HepG2 (cell line): ENCODE data around the gene BRIP1. TPM values are rescaled to one million over a fixed set of nuclear protein-coding genes. Genes with fewer than 3 reads are reported as not detected.

Experiments
- ATAC-seq: fragments of 200-7000 bp; cut with Tn5 transposase; 3 replicates; pipeline ENCODE4 v1.9.1; 2020; ENCODE audit warnings: mild to moderate bottlenecking, moderate library complexity
- BruUV-seq: library from RNA; stranded (reverse); fragments of 400-500 nt; replicated peaks from 2 replicates; lab custom pipeline; 2021; lab: Mats Ljungman, UMichigan
- CTCF ChIA-PET: fragments of 300-600 bp; formaldehyde crosslinking; extraction: SDS; loops from one replicate; lab custom pipeline; 2021; ENCODE audit warnings: low total read pairs, inconsistent platforms, low intra/inter-chr PET ratio; lab: Yijun Ruan, JAX
- POLR2A ChIA-PET: fragments of 350-600 bp; sonication (Branson Sonifier 250); formaldehyde crosslinking; loops from one replicate; lab custom pipeline; 2020; ENCODE audit warnings: antibody characterized with exemption, inconsistent platforms; lab: Yijun Ruan, JAX
- DNase-seq: peaks from one replicate; pipeline ENCODE4 v3.0.0-alpha.2; 2015; ENCODE audit warnings: low spot score
- FAIRE-seq: peaks from 3 replicates; lab custom pipeline; 2011; peaks lifted over from hg19 to GRCh38; lab: Jason Lieb, UNC
- H2AFZ ChIP-seq: one replicate; pipeline ENCODE4 v1.6.1; 2011; ENCODE audit warnings: low read length, inconsistent platforms
- H3K27ac ChIP-seq: fragments of 300-600 bp; 3 replicates; pipeline ENCODE4 v1.8.0; 2011; ENCODE audit warnings: mixed run types, mild to moderate bottlenecking, mixed read lengths, low read length, inconsistent platforms; ENCODE audit not compliant: insufficient read depth; ENCODE audit errors: extremely low read length
- H3K27me3 ChIP-seq, 2 experiments: fragments of 200-600 bp in 1 of 2; 2 replicates in 1 of 2; 3 replicates in 1 of 2; pipeline versions ENCODE4 v1.6.0 to v1.8.0; 2011; ENCODE audit warnings: low read length in 2 of 2, mild to moderate bottlenecking in 2 of 2, moderate library complexity in 2 of 2, inconsistent platforms in 1 of 2; ENCODE audit not compliant: insufficient read depth in 2 of 2, control insufficient read depth in 1 of 2
- H3K36me3 ChIP-seq, 2 experiments: fragments of 200-600 bp in 1 of 2; replicated peaks in 1 of 2; 2 replicates in 1 of 2; 3 replicates in 1 of 2; pipeline versions ENCODE4 v1.5.1 to v1.8.0; 2011; ENCODE audit warnings: low read length in 2 of 2, inconsistent platforms in 1 of 2; ENCODE audit not compliant: insufficient read depth in 2 of 2, control insufficient read depth in 1 of 2
- H3K4me1 ChIP-seq: 2 replicates; pipeline ENCODE4 v1.5.1; 2012; ENCODE audit warnings: low read length, inconsistent platforms; ENCODE audit not compliant: insufficient read depth
- H3K4me2 ChIP-seq: 2 replicates; pipeline ENCODE4 v1.6.0; 2011; ENCODE audit warnings: low read depth, low read length, inconsistent platforms
- H3K4me3 ChIP-seq, 3 experiments: fragments of 200-600 bp in 1 of 3; sonication (generic), shearing (Covaris generic) in 1 of 3; replicated peaks in 1 of 3; 2 replicates each; pipeline ENCODE4 v1.5.1; 2011 to 2016; ENCODE audit warnings: low read length in 3 of 3, inconsistent platforms in 2 of 3, low read depth in 2 of 3, mild to moderate bottlenecking in 2 of 3, control low read depth in 1 of 3, mixed read lengths in 1 of 3; ENCODE audit not compliant: insufficient read depth in 1 of 3
- H3K79me2 ChIP-seq: one replicate; pipeline ENCODE4 v1.6.1; 2011; ENCODE audit warnings: low read length, inconsistent platforms; ENCODE audit not compliant: insufficient read depth
- H3K9ac ChIP-seq: 2 replicates; pipeline ENCODE4 v1.6.0; 2011; ENCODE audit warnings: mild to moderate bottlenecking, low read depth, low read length, inconsistent platforms; ENCODE audit not compliant: insufficient read depth
- H3K9me3 ChIP-seq: 2 replicates; pipeline ENCODE4 v1.5.1; 2012; ENCODE audit warnings: mild to moderate bottlenecking, low read length
- H4K20me1 ChIP-seq: 2 replicates; pipeline ENCODE4 v1.6.0; 2011; ENCODE audit warnings: inconsistent platforms, mild to moderate bottlenecking, low read length, moderate library complexity; ENCODE audit not compliant: insufficient read depth
- HHEX ChIP-seq: IDR thresholded peaks from 2 replicates; pipeline ENCODE4 v1.6.1; 2016; ENCODE audit warnings: control low read depth
- JUND ChIP-seq: sonication (generic); formaldehyde crosslinking; IDR thresholded peaks from 2 replicates; pipeline ENCODE4 v1.8.0; 2022; ENCODE audit warnings: mild to moderate bottlenecking, missing genetic modification reagents
- KDM6A ChIP-seq: IDR thresholded peaks from 2 replicates; pipeline ENCODE4 v1.6.1; 2016; ENCODE audit warnings: low read depth
- NFRKB ChIP-seq: fragments of 450-650 bp; IDR thresholded peaks from 2 replicates; pipeline ENCODE4 v1.6.1; 2017
- POLR2G ChIP-seq: fragments of 200-400 bp; formaldehyde crosslinking; IDR thresholded peaks from 2 replicates; pipeline ENCODE4 v1.6.1; 2018; ENCODE audit warnings: mild to moderate bottlenecking, low read depth, low read length, moderate library complexity
- ZNF160 ChIP-seq: sonication (generic); formaldehyde crosslinking; IDR thresholded peaks from 2 replicates; pipeline ENCODE4 v1.8.0; 2022; ENCODE audit warnings: mild to moderate bottlenecking, inconsistent platforms, missing genetic modification reagents
- ZNF24 ChIP-seq: fragments of 450-650 bp; IDR thresholded peaks from 2 replicates; pipeline ENCODE4 v1.6.1; 2017; ENCODE audit warnings: antibody characterized with exemption, mild to moderate bottlenecking
- ZNF550 ChIP-seq: sonication (generic); formaldehyde crosslinking; IDR thresholded peaks from 2 replicates; pipeline ENCODE4 v1.4.0; 2020; ENCODE audit warnings: mild to moderate bottlenecking, missing genetic modification reagents, borderline replicate concordance
- ZNF687 ChIP-seq: sonication (generic); formaldehyde crosslinking; IDR thresholded peaks from 2 replicates; pipeline ENCODE4 v1.5.1; 2020; ENCODE audit warnings: mild to moderate bottlenecking, missing genetic modification reagents, moderate library complexity
- WGBS: methylation state at CpG from one replicate; pipeline ENCODE4 v1.1.6; 2017; ENCODE audit warnings: low lambda C conversion rate; 5-methylcytosine and 5-hydroxymethylcytosine counted together
- in situ Hi-C: cut with HindIII; loops from 2 replicates; pipeline ENCODE4 v1.10.0; 2017; ENCODE audit warnings: low pct_unique_long_range_greater_than_20kb; ENCODE audit not compliant: extremely low pct_ligation_motif_present
- intact Hi-C: fragments of 100-400 bp; cut with micrococcal nuclease; formaldehyde crosslinking; loops from one replicate; pipeline ENCODE4 v1.10.0; 2022; ENCODE audit not compliant: unreplicated experiment
- polyA plus RNA-seq, 8 experiments: library from polyadenylated mRNA; depleted of rRNA in 3 of 8; stranded (reverse) in 7 of 8; unstranded in 1 of 8; fragments of >200 nt; fragmentation: Illumina TruSeq in 4 of 8; extraction: Trizol in 4 of 8; gene quantifications; 2 replicates each; pipeline versions ENCODE4 v1.2.1 to v1.2.3, GENCODE V29; 2011 to 2016; ENCODE audit warnings: low read depth in 4 of 8, missing spikeins in 1 of 8, mixed read lengths in 1 of 8; ENCODE audit not compliant: insufficient read depth in 1 of 8
- total RNA-seq, 5 experiments: library from RNA; depleted of rRNA; stranded (reverse); fragments of >200 nt; fragmentation: Illumina TruSeq; extraction: Trizol; gene quantifications; 2 replicates each; pipeline ENCODE4 v1.2.3, GENCODE V29; 2016; ENCODE audit warnings: low read depth in 1 of 5
- TF ChIP-seq, protein P1 (sequence below): sonication (generic); formaldehyde crosslinking; IDR thresholded peaks from 2 replicates; pipeline ENCODE4 v1.8.1; 2023; ENCODE audit warnings: mild to moderate bottlenecking, missing genetic modification reagents

BRIP1 gene
- total and polyA plus RNA-seq, 2 of the 13 experiments (the other 11 are each of a cell fraction or from before 2014, with no cell fraction given), result 3.8 to 27.7 TPM

- ATAC-seq (no peak), FAIRE-seq (no peak), DNase-seq (no peak)
- Histone ChIP-seq H4K20me1 (no peaks in the 10 kb centered on the region), H3K9me3 (0 out of 2 replicates have a peak, but pooled peaks cover under 1% of the 10 kb centered on the region), H3K4me1 (peaks cover 7% of the 10 kb centered on the region), H3K4me2 (no peak overlapping the region), H3K4me3 (no peak overlapping the region), H3K27me3 (no peaks in the 10 kb centered on the region), H3K36me3 (0 out of 5 replicates have a peak, but pooled peaks cover 0 to under 1% of the 10 kb centered on the region in 2 experiments), H3K27ac (no peak overlapping the region), H3K9ac (no peak overlapping the region), H3K79me2 (no peaks in the 10 kb centered on the region), H2AFZ (no peak overlapping the region)
- POLR2A ChIA-PET, result no interaction called here
- CTCF ChIA-PET, result no interaction called here
- in situ Hi-C loops, result no loop called here
- WGBS, result 96% methylated on average over 2 of the region's 2 CpGs
- TF ChIP-seq HHEX (CRISPR knock-in tag), result no peak
- TF ChIP-seq, protein P1, sequence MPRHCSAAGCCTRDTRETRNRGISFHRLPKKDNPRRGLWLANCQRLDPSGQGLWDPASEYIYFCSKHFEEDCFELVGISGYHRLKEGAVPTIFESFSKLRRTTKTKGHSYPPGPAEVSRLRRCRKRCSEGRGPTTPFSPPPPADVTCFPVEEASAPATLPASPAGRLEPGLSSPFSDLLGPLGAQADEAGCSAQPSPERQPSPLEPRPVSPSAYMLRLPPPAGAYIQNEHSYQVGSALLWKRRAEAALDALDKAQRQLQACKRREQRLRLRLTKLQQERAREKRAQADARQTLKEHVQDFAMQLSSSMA (CRISPR knock-in tag), result no peak
- TF ChIP-seq KDM6A (CRISPR knock-in tag), result no peak
- TF ChIP-seq ZNF550, result no peak
- TF ChIP-seq POLR2G, result no peak
- TF ChIP-seq ZNF160 (CRISPR knock-in tag), result no peak
- no peak for TF ChIP-seq NFRKB
- no peak for TF ChIP-seq ZNF24
- no peak for TF ChIP-seq ZNF687 (CRISPR knock-in tag)
- TF ChIP-seq JUND, result no peak
- intact Hi-C loops, result no loop called here
- no TSS peak for BruUV-seq
Measured at GRCh38 chr17:61722398-61722797, 140.9 kb downstream of the BRIP1 start.
